GM12878 (cell line): ENCODE data around the gene TMEM87A. TPM values are rescaled to one million over a fixed set of nuclear protein-coding genes. Genes with fewer than 3 reads are reported as not detected.

Experiments
- ATAC-seq: fragments of 200-7000 bp; cut with Tn5 transposase; 3 replicates; pipeline ENCODE4 v1.9.1; 2020; ENCODE audit warnings: mild to moderate bottlenecking, moderate library complexity
- BruUV-seq: library from RNA; stranded (reverse); fragments of 400-500 nt; replicated peaks from 2 replicates; lab custom pipeline; 2021; lab: Mats Ljungman, UMichigan
- CTCF ChIA-PET: fragments of 300-600 bp; sonication (Branson Sonifier 250); formaldehyde crosslinking; extraction: SDS; loops from one replicate; lab custom pipeline; 2021; ENCODE audit warnings: inconsistent platforms; lab: Yijun Ruan, JAX
- POLR2A ChIA-PET: fragments of 350-600 bp; formaldehyde crosslinking; extraction: SDS; loops from one replicate; lab custom pipeline; 2021; ENCODE audit warnings: inconsistent platforms; lab: Charles Lee
- RAD21 ChIA-PET: fragments of 300-600 bp; sonication (Branson Sonifier 250); formaldehyde crosslinking; loops from one replicate; lab custom pipeline; 2023; ENCODE audit warnings: antibody characterized with exemption; ENCODE audit not compliant: unreplicated experiment; lab: Charles Lee
- SMC1A ChIA-PET: fragments of 300-600 bp; sonication (Branson Sonifier 250); formaldehyde crosslinking; loops from one replicate; lab custom pipeline; 2023; ENCODE audit not compliant: unreplicated experiment, uncharacterized antibody; lab: Charles Lee
- DNase-seq: peaks from one replicate; pipeline ENCODE4 v3.0.0-alpha.2; 2011; ENCODE audit warnings: low read depth, low spot score
- FAIRE-seq: peaks from 3 replicates; lab custom pipeline; 2011; peaks lifted over from hg19 to GRCh38; lab: Jason Lieb, UNC
- H2AFZ ChIP-seq: 2 replicates; pipeline ENCODE4 v1.6.0; 2011; ENCODE audit warnings: low read depth, low read length, control low read depth; ENCODE audit not compliant: control insufficient read depth
- H3K27ac ChIP-seq: 2 replicates; pipeline ENCODE4 v1.5.1; 2011; ENCODE audit warnings: control low read depth; ENCODE audit not compliant: control insufficient read depth, insufficient read depth
- H3K27me3 ChIP-seq, 2 experiments: replicated peaks in 1 of 2; 2 replicates each; pipeline versions ENCODE4 v1.6.0 to v1.6.1; 2011; ENCODE audit warnings: low read length in 1 of 2; ENCODE audit not compliant: control insufficient read depth in 2 of 2, insufficient read depth in 2 of 2
- H3K36me3 ChIP-seq, 2 experiments: 2 replicates each; pipeline ENCODE4 v1.5.1; 2011; ENCODE audit warnings: low read length in 1 of 2; ENCODE audit not compliant: control insufficient read depth in 2 of 2, insufficient read depth in 2 of 2
- H3K4me1 ChIP-seq: 2 replicates; pipeline ENCODE4 v1.6.1; 2011; ENCODE audit warnings: mild to moderate bottlenecking, low read length, moderate library complexity, mixed read lengths; ENCODE audit not compliant: control insufficient read depth, insufficient read depth
- H3K4me2 ChIP-seq: 2 replicates; pipeline ENCODE4 v1.6.0; 2011; ENCODE audit warnings: control low read depth; ENCODE audit not compliant: control insufficient read depth, insufficient read depth
- H3K4me3 ChIP-seq: fragments of 200-600 bp; sonication (generic); 2 replicates; pipeline ENCODE4 v1.5.1; 2016
- H3K79me2 ChIP-seq: 2 replicates; pipeline ENCODE4 v1.6.0; 2011; ENCODE audit warnings: low read length; ENCODE audit not compliant: control insufficient read depth, insufficient read depth
- H3K9ac ChIP-seq: 2 replicates; pipeline ENCODE4 v1.8.0; 2011; ENCODE audit warnings: low read length, control low read depth, mixed read lengths; ENCODE audit not compliant: control insufficient read depth, insufficient read depth
- H3K9me3 ChIP-seq: replicated peaks from 3 replicates; pipeline ENCODE4 v1.5.1; 2011; ENCODE audit warnings: mild to moderate bottlenecking, low read length; ENCODE audit not compliant: control insufficient read depth, insufficient read depth
- H4K20me1 ChIP-seq: 2 replicates; pipeline ENCODE4 v1.6.0; 2011; ENCODE audit not compliant: control insufficient read depth, insufficient read depth
- CBX3 ChIP-seq: fragments of 200-600 bp; sonication (generic); IDR thresholded peaks from 2 replicates; pipeline ENCODE4 v1.6.1; 2016; ENCODE audit warnings: low read depth, borderline replicate concordance
- HCFC1 ChIP-seq: fragments of 150-350 bp; IDR thresholded peaks from 2 replicates; pipeline ENCODE4 v1.6.1; 2014; ENCODE audit warnings: low read length
- MTA2 ChIP-seq: fragments of 450-650 bp; IDR thresholded peaks from 2 replicates; pipeline ENCODE4 v1.6.1; 2016; ENCODE audit warnings: low read depth, mild to moderate bottlenecking, moderate library complexity
- WGBS: methylation state at CpG from one replicate; pipeline ENCODE4 v1.1.6; 2016; ENCODE audit warnings: low lambda C conversion rate; ENCODE audit not compliant: insufficient replicate concordance, insufficient coverage; ENCODE audit errors: missing lambda C conversion rate; 5-methylcytosine and 5-hydroxymethylcytosine counted together
- in situ Hi-C: fragments of 300-500 bp; cut with MboI; formaldehyde crosslinking; loops from 9 replicates; pipeline ENCODE4 v1.14.3; 2018; ENCODE audit warnings: mixed read lengths
- intact Hi-C: fragments of 100-400 bp; cut with micrococcal nuclease; formaldehyde crosslinking; loops from one replicate; pipeline ENCODE4 v1.14.2; 2022; ENCODE audit not compliant: unreplicated experiment
- polyA plus RNA-seq, 11 experiments: library from polyadenylated mRNA; depleted of rRNA in 4 of 11; unstranded in 6 of 11; stranded (reverse) in 5 of 11; fragments of >200 nt; fragmentation: Nextera tagmentation in 4 of 11; fragmentation: Illumina TruSeq in 1 of 11; extraction: Ambion mirVana in 4 of 11; extraction: Trizol in 1 of 11; gene quantifications; 1 replicate in 1 of 11; 2 replicates in 10 of 11; pipeline versions ENCODE4 v1.2.1 to v1.2.3, GENCODE V29; 2011 to 2016; ENCODE audit warnings: inconsistent platforms in 2 of 11, missing spikeins in 2 of 11, low read depth in 1 of 11
- total RNA-seq, 4 experiments: library from RNA; depleted of rRNA in 3 of 4; stranded (reverse); fragments of >200 nt in 3 of 4; fragmentation: Illumina TruSeq in 1 of 4; extraction: Trizol in 1 of 4; gene quantifications; 2 replicates each; pipeline versions ENCODE4 v1.2.1 to v1.2.3, GENCODE V29; 2013 to 2021
- TF ChIP-seq, protein P1 (sequence below): fragments of 150-350 bp; IDR thresholded peaks from 2 replicates; pipeline ENCODE4 v1.6.1; 2014; ENCODE audit warnings: mild to moderate bottlenecking, low read depth, low read length

TMEM87A gene
- total and polyA plus RNA-seq, 10 of the 15 experiments (the other 5 are each of a cell fraction or from before 2014, with no cell fraction given): 18.2 to 53.2 (median 33.4) TPM

- DNase-seq: no peak
Measured at GRCh38 chr15:42274702-42274989, 1.4 kb upstream of the TMEM87A start.

More at GRCh38 chr15:42274702-42274989, 1.4 kb upstream of the TMEM87A start:
- Histone ChIP-seq H3K4me1 (no peaks in the 10 kb centered on the region; the same call in 1 of the 2 replicates), H4K20me1 (no peaks in the 10 kb centered on the region), H3K4me3 (peak overlapping the region; percentile 85), H2AFZ (peak overlapping the region; percentile 96), H3K9ac (peak overlapping the region; percentile 97), H3K36me3 (no peaks in the 10 kb centered on the region; a peak in 2 of 4 replicates), H3K9me3 (no peaks in the 10 kb centered on the region), H3K4me2 (peak overlapping the region; percentile 98), H3K27ac (peak overlapping the region; percentile 95), H3K79me2 (peaks cover 61% of the 10 kb centered on the region), H3K27me3 (no peaks in the 10 kb centered on the region)
- FAIRE-seq (no peak), ATAC-seq (no peak)
- intact Hi-C loops (no loop called here), in situ Hi-C loops (loop anchor here (25.0 kb wide), 1 partner anchor 1513 kb away; the partner anchor contains the start of genes ELL3 and SERF2)
- TF ChIP-seq HCFC1 (no peak), CBX3 (no peak), MTA2 (no peak)
- TF ChIP-seq, protein P1, sequence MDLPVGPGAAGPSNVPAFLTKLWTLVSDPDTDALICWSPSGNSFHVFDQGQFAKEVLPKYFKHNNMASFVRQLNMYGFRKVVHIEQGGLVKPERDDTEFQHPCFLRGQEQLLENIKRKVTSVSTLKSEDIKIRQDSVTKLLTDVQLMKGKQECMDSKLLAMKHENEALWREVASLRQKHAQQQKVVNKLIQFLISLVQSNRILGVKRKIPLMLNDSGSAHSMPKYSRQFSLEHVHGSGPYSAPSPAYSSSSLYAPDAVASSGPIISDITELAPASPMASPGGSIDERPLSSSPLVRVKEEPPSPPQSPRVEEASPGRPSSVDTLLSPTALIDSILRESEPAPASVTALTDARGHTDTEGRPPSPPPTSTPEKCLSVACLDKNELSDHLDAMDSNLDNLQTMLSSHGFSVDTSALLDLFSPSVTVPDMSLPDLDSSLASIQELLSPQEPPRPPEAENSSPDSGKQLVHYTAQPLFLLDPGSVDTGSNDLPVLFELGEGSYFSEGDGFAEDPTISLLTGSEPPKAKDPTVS: no peak
- ChIA-PET POLR2A (interaction anchor here (1.1 kb wide), 1 partner anchor 67 kb away, joined by 3 read pairs; no protein-coding TSS in a partner anchor), SMC1A (interaction anchor here (2.3 to 2.6 kb wide), 2 partner anchors 15 to 53 kb away, joined by 5 to 9 read pairs; no protein-coding TSS in a partner anchor), CTCF (interaction anchor here (0.8 to 1.4 kb wide), 3 partner anchors 12 to 136 kb away, joined by 3 read pairs; no protein-coding TSS in a partner anchor), RAD21 (no interaction called here)
- 2% methylated on average over 6 of the region's 6 CpGs for WGBS
- BruUV-seq: no TSS peak
